A549 treated with ZK216348 at 1 μM for 4 hours (cell line): ENCODE measurements around the gene CNKSR1. TPM values are rescaled to one million over a fixed set of nuclear protein-coding genes. Genes with fewer than 3 reads are reported as not detected.

Source experiments
- total RNA-seq: library from RNA; stranded (reverse); fragments of 200-300 nt; extraction: Qiagen RNA extraction; gene quantifications from 5 replicates; pipeline ENCODE4 v1.2.3, GENCODE V29; 2022; ENCODE audit warnings: low read depth

CNKSR1 gene
- total RNA-seq = 0.13 to 0.58 TPM (median 0.39 TPM) in 5 replicates

GRCh38 chr1:26177182-26177684, at the start of gene CNKSR1:
TSS of gene CNKSR1 (plus strand) at chr1:26177491. CDS start at chr1:26177548, 57 bp downstream.

DNA sequence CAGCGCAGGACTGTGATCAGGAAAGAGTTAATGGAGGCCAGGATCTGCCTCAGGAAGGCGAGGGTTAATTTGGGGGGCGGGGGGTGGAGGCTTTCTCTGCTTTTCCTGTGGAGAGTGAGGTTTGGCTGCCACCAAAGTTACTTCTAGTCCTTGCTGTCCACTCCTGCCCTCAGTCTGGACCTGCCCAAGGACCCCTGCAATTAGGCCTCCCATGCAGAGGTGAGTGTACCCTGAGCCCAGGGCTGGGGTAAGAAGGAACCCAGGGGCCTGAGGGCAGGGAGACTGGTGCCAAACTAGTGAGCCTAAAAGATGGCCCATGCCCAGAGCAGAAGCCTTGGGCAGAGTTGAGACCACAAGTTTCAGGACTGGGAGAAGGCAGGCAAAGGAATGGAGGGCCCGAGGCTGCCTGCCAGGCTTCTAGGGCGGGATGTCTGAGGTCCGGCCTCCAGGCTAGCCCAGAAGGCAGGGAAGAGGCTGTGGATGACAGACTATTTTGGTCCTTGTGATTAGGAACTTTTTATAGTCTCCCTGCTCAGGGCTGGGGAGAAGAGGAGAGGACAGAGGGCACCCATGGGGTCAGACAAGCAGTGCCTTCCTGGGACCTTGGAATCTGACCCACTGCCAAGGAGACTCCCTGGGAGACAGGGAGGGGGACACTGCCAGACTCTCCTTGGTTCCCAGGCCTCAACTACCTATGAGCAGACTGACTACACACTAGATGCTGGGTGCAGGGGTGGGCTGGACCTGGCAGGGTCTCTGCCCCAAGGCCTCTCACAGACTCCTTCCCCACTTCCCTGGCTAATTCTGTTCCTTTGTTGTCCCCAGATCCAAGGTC, 18.2 kb upstream of the CNKSR1 start, which contains the start of gene FAM110D:
FAM110D (plus strand) TSS at position 172 of the 835 bp plus-strand sequence. CDS start 2,213 bp downstream, outside the sequence.

DNA sequence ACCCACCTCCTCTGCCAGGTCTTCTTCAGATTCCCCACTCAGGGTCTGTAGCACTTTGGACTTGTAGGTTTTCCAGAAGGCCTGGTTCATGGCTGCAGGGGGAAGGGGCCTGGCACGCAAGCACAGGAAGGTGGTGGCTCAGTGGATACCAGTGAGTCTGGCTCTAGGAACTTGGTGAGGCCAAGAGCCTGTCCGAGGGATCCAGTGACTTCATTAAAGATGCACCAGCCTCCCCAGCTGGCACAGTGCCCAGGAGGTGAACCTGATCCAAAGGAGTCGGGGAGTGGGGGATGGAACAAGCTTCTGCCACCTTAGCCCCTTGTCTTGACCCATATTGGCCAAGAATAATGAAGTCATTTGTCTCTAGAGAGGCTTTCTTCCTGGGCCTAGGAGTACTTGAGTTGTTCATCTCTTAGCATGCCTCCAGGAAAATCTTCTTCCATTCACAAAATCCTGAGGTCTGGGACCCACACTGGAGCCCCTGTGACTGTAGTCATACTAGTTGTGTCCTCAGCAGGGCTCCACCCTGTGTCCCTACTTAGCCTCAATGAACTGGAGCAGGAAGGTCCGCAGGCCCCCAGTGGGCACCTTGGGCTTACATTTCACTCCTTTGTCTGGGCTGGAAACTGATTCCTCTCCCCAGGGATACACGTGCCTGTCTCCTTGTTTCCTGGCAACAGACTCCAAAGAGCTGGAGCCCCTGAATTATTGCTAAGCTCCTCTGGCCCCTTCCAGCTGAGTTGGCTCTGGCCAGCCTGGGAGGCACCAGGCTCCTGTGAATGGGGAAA, 8.7 kb upstream of the CNKSR1 start, which contains the start of gene C1orf232:
C1orf232 (minus strand) TSS at position 554 of the 788 bp plus-strand sequence; CDS start at position 90, 464 bp downstream.

DNA sequence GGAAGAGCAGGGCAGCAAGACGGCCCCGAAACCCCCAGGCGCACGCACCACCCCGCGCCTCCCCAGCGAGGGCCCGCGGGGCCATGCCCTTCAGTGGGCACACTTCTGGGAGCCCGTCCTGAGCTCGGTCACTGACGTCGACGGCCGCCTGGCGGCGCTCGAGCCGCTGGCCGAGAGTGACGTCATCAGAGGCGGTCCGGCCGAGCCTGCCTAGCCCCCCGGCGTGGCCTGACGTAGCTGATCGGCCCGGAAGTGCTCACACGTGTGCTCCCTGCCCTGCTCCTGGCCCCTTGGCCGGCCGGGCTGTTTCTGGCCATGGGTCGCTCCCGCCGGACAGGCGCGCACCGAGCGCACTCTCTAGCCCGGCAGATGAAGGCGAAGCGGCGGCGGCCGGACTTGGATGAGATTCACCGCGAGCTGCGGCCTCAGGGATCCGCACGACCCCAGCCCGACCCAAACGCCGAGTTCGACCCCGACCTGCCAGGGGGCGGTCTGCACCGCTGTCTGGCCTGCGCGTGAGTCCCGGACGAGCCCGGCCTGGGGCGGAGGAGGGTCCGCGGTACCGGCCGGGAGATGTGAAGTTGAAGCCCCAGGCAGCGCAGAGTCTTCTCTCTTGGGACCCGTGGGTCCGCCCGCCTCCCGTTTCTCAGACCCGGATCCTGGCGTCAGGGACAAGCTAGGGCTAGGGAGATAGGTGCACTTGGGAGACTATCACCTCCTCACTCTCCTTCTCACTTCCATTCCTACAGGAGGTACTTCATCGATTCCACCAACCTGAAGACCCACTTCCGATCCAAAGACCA, 7.4 kb upstream of the CNKSR1 start, which contains the start of gene ZNF593:
ZNF593 (plus strand) TSS at position 240 of the 803 bp plus-strand sequence; CDS start at position 316, 76 bp downstream.

GRCh38 chr1:26171084-26172072, 5.9 kb upstream of the CNKSR1 start, which contains the start of gene ZNF593OS:
TSS of gene ZNF593OS (minus strand) at chr1:26171832. CDS start at chr1:26171661, 171 bp downstream.

GRCh38 chr1:26190373-26190987, 13.2 kb downstream of the CNKSR1 start, which contains the start of gene CATSPER4:
TSS of gene CATSPER4 (plus strand) at chr1:26190602. CDS start at chr1:26190628, 26 bp downstream.

GRCh38 chr1:26233903-26234643, 56.8 kb downstream of the CNKSR1 start, which contains the start of gene CEP85:
TSS of gene CEP85 (plus strand) at chr1:26234200. CDS start at chr1:26239784, 5,584 bp downstream.

Other genes with a start within 250 kb of the CNKSR1 start
- 5.5 to 8.8 TPM (median 6.9 TPM) in 5 replicates for gene PAFAH2, start 179.4 kb upstream of the CNKSR1 start, total RNA-seq
- gene EXTL1, start 155.7 kb upstream of the CNKSR1 start, total RNA-seq = 0.05 TPM in 1 of 5 replicates, not detected in the others
- 0.09 to 0.31 TPM (median 0.25 TPM) in 5 replicates for gene SLC30A2, start 131.4 kb upstream of the CNKSR1 start, total RNA-seq
- gene TRIM63, start 109.9 kb upstream of the CNKSR1 start, total RNA-seq = 0.43 to 0.85 TPM (median 0.60 TPM) in 5 replicates
- 1.2 to 3.1 TPM (median 1.6 TPM) in 5 replicates for gene PDIK1L, start 65.7 kb upstream of the CNKSR1 start, total RNA-seq
- 0.05 to 0.06 TPM in 2 of 5 replicates, not detected in the others for gene FAM110D, start 18.4 kb upstream of the CNKSR1 start, total RNA-seq
- not detected in 5 replicates for gene C1orf232, start 8.5 kb upstream of the CNKSR1 start, total RNA-seq
- 43.9 to 63.0 TPM (median 59.9 TPM) in 5 replicates for gene ZNF593, start 7.6 kb upstream of the CNKSR1 start, total RNA-seq
- gene ZNF593OS, start 5.7 kb upstream of the CNKSR1 start, total RNA-seq = not detected in 5 replicates
- not detected in 5 replicates for gene CATSPER4, start 13.1 kb downstream of the CNKSR1 start, total RNA-seq
- gene CEP85, start 56.7 kb downstream of the CNKSR1 start, total RNA-seq = 10.8 to 13.9 TPM (median 12.3 TPM) in 5 replicates
- gene SH3BGRL3, start 102.6 kb downstream of the CNKSR1 start, total RNA-seq = 121 to 161 TPM (median 145 TPM) in 5 replicates
- 7.0 to 17.5 TPM (median 15.1 TPM) in 5 replicates for gene UBXN11, start 129.1 kb downstream of the CNKSR1 start, total RNA-seq
- gene CD52, start 140.5 kb downstream of the CNKSR1 start, total RNA-seq = not detected in 5 replicates
- gene CRYBG2, start 176.6 kb downstream of the CNKSR1 start, total RNA-seq = 0.90 to 2.6 TPM (median 1.3 TPM) in 5 replicates
- gene ZNF683, start 195.3 kb downstream of the CNKSR1 start, total RNA-seq = not detected in 5 replicates
- not detected in 5 replicates for gene LIN28A, start 233.3 kb downstream of the CNKSR1 start, total RNA-seq